ENCODE data around the gene MAP2K5.

DNA sequence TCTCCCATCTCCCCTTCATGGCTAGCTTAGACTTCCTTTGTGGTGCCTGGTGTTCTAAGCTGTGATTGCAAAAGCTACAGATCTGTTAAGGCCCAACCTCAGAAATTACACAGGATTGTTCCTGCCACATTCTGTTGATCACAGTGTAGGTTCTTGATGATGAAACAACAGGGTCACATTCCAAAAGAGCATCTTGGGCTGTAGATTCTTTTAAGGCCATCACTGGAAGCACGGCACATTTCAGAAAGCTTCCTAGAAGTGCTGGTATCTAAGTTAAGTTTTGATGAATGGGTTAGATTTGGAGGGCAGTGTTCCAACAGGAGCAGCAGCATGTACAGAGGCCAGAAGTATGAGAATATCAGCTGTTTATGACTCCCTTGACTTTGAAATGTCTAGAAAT, 175.3 kb downstream of the MAP2K5 start:
- TF ChIP-seq, protein P1, sequence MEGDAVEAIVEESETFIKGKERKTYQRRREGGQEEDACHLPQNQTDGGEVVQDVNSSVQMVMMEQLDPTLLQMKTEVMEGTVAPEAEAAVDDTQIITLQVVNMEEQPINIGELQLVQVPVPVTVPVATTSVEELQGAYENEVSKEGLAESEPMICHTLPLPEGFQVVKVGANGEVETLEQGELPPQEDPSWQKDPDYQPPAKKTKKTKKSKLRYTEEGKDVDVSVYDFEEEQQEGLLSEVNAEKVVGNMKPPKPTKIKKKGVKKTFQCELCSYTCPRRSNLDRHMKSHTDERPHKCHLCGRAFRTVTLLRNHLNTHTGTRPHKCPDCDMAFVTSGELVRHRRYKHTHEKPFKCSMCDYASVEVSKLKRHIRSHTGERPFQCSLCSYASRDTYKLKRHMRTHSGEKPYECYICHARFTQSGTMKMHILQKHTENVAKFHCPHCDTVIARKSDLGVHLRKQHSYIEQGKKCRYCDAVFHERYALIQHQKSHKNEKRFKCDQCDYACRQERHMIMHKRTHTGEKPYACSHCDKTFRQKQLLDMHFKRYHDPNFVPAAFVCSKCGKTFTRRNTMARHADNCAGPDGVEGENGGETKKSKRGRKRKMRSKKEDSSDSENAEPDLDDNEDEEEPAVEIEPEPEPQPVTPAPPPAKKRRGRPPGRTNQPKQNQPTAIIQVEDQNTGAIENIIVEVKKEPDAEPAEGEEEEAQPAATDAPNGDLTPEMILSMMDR (IDR thresholded peaks at IDR 0.05): no peak
- TF ChIP-seq CBX8 (IDR thresholded peaks at IDR 0.05) (no peak), POLR2A (IDR thresholded peaks at IDR 0.05; ENCODE audit: low read length) (no peak), MAZ (IDR thresholded peaks at IDR 0.05; ENCODE audit: borderline replicate concordance, low read depth, low read length) (no peak), FOSL2 (IDR thresholded peaks at IDR 0.05) (no peak), FOSL2 (CRISPR knock-in tag; IDR thresholded peaks at IDR 0.05) (no peak), RAD21 (conservative IDR thresholded peaks at IDR 0.05 in 1 of 2, IDR thresholded peaks at IDR 0.05 in 1 of 2) (no peak), CEBPB (IDR thresholded peaks at IDR 0.05) (no peak)
